ENCODE measurements around the gene CENPS.

Gene CENPS

DNA sequence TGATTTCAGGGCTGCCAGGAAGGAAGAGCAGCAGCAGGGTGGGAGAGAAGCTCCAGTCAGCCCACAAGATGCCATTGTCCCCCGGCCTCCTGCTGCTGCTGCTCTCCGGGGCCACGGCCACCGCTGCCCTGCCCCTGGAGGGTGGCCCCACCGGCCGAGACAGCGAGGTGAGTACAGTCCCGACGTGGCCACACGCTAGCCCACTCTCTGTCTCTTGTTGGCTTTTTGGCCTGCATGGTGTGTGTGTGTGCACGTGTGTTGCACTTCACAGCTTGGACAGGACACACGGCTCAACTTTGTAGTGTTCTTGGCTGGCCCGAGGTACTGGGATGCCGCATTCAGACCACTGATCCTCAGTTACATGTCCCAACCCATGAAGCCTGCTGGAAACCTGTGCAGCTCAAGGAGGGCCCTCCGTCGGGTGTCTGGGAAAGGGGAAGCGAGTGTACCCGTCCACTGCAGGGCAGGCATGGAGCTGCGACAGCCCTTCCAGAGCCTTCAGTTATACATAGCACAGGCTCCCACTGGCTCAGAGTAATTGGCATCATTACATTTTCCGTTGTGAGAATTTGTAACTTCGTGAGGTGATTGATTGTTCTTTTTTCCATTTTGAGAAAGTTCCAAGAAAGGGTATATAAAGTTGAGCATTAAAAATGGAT lies 20.1 kb downstream of the CENPS start:
- in situ Hi-C loops (cut with HindIII; ENCODE audit: low sequenced_read_pairs) = no loop called here

DNA sequence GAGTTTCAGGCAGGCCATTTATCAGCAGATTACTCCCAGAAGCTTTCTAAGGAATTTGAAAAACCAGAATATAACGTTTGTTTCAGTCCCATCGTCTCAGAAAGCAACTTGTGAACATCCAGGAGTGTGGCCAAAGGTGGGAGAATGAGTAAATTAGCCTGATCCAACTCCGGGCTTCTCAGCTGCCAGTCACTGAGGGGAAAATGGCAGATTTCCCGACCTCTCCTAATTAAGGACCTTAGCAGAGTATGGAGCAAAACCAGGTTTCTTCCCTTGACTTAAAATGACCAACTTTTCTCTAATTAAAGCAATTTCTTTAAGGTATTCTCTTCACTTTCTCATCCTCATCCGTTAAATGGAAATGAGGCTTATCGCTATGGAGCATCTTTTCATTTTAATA lies 20.6 kb downstream of the CENPS start:
- in situ Hi-C loops (cut with HindIII; ENCODE audit: low sequenced_read_pairs) = no loop called here

DNA sequence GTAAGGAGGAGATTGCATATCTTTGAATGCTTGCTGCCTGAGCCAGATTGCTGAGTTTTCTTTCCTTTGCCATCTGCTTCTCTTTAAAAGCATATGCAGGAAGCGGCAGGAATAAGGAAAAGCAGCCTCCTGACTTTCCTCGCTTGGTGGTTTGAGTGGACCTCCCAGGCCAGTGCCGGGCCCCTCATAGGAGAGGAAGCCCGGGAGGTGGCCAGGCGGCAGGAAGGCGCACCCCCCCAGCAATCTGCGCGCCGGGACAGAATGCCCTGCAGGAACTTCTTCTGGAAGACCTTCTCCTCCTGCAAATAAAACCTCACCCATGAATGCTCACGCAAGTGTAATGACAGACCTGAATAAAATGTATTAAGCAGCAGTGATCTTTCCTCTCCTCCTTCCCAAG lies 21.1 kb downstream of the CENPS start:
- in situ Hi-C loops (cut with HindIII; ENCODE audit: low sequenced_read_pairs) = no loop called here

DNA sequence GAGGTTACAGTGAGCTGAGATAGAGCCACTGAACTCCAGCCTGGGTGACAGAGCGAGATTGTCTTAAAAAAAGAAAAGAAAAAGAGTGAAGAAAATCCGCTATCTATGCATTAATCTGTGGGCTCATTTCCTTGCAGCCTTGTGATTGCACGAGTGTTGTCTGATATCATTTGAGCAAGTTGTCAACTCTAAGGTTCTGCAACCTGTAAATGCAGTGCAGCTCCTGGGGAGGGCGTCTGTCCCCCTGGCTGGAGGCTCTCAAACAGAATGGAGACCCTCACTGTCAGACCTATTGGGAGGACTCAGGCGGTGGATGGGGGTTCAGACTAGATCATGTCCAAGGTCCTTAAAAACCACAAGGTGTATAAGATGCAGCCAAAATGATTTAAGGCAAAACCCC lies 25.8 kb downstream of the CENPS start:
- in situ Hi-C loops (cut with HindIII; ENCODE audit: low sequenced_read_pairs) = loop anchor here (5.0 kb wide), 2 partner anchors 39 to 89 kb away; no protein-coding TSS in a partner anchor

DNA sequence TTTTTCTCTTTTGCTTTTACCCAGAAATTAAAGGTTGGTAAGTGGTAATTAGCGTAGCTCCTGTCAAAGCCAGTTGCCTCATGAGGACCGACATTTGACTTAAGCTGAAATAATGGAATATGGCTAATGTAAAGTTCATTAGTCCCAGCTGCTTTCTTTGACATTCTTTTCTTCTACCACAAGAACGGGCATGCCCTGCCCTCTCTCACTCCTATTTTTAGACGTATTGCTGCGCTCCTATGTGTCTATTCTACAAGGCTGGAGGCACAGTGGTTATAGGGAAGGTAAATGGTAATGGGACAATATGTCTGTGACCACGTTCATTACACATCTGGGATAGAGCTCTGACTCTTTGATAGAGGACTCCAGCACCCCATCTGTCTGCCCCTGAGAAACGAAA lies 26.4 kb downstream of the CENPS start:
- in situ Hi-C loops (cut with HindIII; ENCODE audit: low sequenced_read_pairs) = loop anchor here (5.0 kb wide), 2 partner anchors 39 to 89 kb away; no protein-coding TSS in a partner anchor

DNA sequence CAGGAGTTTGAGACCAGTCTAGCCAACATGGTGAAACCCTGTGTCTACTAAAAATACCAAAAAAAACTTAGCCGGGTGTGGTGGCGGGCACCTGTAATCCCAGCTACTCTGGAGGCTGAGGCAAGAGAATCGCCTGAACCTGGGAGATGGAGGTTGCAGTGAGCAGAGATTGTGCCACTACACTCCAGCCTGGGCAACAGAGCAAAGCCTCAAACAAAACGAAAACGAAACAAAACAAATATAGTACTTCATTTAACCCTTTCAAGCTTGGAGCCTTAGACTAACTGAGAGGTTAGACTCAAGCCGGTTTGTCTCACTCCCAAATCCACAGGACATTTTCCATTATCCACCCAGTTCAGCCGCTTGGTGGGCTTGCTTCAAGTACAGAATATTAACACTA lies 27.2 kb downstream of the CENPS start:
- in situ Hi-C loops (cut with HindIII; ENCODE audit: low sequenced_read_pairs) = loop anchor here (5.0 kb wide), 2 partner anchors 40 to 90 kb away; no protein-coding TSS in a partner anchor

DNA sequence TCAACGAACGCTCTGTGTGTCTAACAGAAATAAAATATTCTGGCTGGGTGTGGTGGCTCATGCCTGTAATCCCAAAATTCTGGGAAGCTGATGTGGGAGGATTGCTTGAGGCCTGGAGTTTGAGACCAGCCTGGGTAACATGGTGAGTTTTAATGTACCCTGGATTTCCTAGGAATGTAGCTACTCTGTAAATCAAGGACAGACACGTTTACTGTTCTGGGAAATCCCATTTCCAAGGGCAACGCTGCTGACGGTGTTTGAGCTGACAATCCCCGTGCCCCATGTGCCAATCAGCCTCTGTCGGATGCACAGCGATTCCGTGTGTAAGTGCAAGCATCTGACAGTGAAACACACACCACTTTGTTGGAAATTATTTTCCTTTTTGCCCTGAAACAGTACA lies 27.6 kb downstream of the CENPS start:
- in situ Hi-C loops (cut with HindIII; ENCODE audit: low sequenced_read_pairs) = loop anchor here (5.0 kb wide), 2 partner anchors 41 to 91 kb away; no protein-coding TSS in a partner anchor

DNA sequence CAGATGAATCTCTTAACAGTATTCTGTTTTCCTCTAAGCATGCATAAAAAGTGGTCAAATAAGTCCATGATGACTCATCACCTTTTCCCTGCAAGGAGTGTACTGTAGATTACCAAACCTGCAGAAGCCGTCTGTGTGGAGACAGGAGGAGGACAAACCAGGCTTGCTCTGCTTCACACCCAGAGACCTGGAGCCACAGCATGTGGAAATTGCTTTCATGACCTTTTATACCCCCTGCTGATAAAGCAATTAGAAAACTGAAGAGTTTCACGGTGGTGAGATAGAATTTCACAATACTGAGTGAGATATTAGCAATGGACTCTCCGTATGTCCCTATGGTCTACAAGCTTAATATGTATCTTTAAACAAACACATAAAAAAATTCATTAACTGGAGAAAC lies 29.0 kb downstream of the CENPS start:
- in situ Hi-C loops (cut with HindIII; ENCODE audit: low sequenced_read_pairs) = loop anchor here (5.0 kb wide), 2 partner anchors 42 to 92 kb away; no protein-coding TSS in a partner anchor

DNA sequence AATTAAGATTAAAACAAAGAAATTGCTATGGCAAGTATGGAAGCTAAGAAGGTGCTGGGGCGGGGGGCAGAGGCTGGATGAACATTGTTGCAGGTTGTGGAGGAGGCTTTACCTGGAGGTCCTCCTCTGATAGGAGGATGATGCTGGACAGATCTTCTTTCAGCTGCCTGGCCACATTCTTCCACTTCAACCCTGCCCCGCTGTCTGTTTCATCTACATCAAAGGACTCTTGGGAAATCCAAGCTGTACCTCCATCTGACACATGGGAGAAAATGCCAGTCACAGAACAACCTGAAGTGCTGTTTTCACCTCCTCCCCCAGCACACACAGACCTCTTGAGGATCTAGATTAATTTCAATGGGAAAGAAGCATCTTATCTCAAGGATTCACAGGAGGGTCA lies 36.8 kb downstream of the CENPS start:
- in situ Hi-C loops (cut with HindIII; ENCODE audit: low sequenced_read_pairs) = no loop called here

DNA sequence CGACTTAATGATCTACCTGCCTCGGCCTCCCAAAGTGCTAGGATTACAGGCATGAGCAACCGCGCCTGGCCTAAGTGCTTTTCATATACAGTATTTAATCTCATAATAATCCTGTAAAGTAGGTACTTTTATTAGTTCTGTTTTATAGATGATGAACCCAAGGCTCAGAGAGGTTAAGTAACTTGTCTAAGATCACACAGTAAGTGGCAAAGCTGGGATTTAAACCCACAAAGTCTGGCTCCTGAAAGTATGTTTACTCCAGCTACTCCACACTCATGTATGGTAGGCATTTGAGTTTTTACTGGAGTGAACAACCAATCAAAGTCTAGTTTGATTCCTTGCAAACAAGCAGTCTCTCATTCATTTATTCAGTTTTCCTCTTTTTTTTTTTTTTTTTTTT lies 39.8 kb downstream of the CENPS start:
- in situ Hi-C loops (cut with HindIII; ENCODE audit: low sequenced_read_pairs) = loop anchor here (10.0 kb wide), 1 partner anchor 65 kb away; no protein-coding TSS in a partner anchor

DNA sequence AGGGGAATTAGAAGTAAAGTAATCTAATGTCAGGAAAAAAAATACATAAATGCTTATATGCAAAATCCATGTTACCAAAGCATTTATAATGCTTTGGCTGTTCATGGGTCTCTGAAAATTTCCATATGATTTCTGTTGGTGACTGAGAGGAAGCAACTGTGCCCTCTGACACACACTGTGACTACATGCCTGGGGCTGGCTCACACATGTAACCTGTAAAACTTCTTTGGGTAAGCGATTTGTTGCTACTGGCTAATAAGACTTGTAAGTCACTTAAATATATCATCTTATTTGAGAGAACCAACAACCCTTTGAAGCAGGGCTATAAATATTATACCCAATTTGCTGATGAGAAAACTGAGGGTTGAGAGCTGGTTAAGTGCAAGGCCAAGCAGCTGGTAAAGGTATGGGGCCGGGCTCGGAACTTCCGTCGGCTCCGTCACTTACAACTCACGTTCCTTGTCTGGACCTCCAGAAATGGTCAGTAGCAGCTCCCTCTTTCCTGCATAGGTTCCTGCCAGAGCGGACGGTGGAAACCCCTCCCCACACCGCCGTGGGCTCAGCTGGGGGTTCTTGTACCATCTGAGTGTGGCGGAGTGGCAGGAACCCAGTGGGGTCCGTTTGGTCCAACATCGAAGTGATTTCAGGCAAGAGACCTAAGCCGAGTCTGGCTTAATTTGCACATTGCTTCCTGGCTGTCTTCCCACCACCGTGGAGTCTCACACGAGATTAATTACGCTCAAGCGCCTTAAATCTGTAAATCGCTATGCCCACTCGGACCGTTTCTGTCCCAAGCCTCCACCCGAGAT lies 41.4 kb downstream of the CENPS start:
- in situ Hi-C loops (cut with HindIII; ENCODE audit: low sequenced_read_pairs) = loop anchor here (10.0 kb wide), 1 partner anchor 63 kb away; no protein-coding TSS in a partner anchor

DNA sequence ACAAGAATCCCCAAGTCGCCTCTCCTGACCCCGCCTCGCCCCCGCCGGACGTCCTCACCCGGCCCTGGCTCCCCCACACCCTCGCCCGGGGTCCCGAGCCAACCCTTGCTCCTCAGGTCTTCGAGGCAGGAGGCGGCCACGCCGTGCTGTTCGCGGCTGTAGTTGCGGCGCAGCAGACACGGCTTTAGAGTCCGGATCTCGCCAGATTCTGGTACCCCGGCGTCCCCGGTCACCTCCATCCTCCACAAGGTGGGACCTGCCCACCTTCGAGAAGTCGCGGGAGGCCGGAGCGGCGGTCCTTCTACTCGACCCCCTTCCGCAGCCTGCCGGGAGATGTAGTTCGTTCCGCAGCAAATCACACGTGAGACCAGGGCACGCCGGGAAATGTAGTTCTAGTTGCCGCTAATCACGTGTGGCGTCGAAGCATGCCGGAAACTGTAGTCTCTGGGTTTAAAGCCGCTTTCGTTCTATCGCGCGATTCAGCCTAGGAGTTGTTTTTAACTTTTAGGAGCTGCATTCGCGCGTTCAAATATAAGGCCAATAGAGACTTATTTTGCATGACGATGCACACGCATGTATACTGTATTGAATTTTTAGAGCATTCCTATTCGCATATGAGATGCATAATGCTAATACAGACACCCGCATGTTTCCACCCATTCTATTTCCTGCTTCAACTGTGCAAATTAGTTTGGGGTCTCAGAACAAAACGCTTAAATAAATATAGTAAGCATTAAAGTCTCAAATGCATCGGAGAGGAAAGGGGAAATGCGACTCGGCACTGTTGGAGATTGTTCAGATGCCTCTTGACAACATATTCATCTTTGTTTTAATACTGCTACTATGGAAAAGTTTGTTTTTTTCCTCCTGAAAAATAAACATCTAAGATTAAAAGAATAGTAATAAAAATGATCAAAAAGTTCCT lies 42.2 kb downstream of the CENPS start, which contains the start of gene DFFA:
TSS of gene DFFA (minus strand) at position 310 of the 925 bp plus-strand sequence. CDS start at position 239, 71 bp downstream.
- in situ Hi-C loops (cut with HindIII; ENCODE audit: low sequenced_read_pairs) = loop anchor here (10.0 kb wide), 1 partner anchor 62 kb away; no protein-coding TSS in a partner anchor

DNA sequence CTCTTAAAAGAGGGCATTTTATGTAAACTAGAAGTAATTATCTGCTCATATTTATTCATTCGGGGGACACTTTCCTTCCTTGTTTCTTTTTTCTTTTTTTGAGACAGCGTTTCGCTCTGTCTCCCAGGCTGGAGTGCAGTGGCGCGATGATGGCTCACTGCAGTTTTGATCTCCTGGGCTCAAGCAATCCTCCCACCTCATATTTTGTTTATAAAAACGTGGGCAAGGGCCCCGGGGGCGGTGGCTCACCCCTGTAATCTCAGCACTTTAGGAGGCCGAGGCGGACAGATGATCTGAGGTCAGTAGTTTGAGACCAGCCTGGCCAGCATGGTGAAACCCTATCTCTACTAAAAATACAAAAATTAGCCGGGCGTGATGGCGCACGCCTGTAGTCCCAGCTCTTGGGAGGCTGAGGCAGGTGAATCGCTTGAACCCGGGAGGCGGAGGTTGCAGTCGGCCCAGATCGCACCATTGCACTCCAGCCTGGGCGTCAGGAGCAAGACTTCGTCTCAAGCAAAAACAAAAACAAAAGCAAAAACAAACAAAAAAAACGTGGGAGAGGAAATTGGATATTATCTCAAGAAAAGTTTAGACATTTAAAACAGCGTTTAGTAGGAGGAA lies 43.0 kb downstream of the CENPS start:
- in situ Hi-C loops (cut with HindIII; ENCODE audit: low sequenced_read_pairs) = loop anchor here (10.0 kb wide), 1 partner anchor 62 kb away; no protein-coding TSS in a partner anchor

DNA sequence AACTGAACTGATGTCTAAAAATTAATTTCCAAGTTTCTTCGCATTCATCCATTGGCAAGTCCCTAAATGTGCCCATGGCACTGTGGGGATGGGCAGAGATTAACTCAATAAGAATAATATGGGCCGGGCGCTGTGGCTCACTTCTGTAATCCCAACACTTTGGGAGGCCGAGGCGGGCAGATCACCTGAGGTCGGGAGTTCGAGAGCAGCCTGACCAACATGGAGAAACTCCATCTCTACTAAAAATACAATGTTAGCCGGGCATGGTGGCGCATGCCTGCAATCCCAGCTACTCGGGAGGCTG lies 44.0 kb downstream of the CENPS start:
- in situ Hi-C loops (cut with HindIII; ENCODE audit: low sequenced_read_pairs) = loop anchor here (10.0 kb wide), 1 partner anchor 61 kb away; no protein-coding TSS in a partner anchor

DNA sequence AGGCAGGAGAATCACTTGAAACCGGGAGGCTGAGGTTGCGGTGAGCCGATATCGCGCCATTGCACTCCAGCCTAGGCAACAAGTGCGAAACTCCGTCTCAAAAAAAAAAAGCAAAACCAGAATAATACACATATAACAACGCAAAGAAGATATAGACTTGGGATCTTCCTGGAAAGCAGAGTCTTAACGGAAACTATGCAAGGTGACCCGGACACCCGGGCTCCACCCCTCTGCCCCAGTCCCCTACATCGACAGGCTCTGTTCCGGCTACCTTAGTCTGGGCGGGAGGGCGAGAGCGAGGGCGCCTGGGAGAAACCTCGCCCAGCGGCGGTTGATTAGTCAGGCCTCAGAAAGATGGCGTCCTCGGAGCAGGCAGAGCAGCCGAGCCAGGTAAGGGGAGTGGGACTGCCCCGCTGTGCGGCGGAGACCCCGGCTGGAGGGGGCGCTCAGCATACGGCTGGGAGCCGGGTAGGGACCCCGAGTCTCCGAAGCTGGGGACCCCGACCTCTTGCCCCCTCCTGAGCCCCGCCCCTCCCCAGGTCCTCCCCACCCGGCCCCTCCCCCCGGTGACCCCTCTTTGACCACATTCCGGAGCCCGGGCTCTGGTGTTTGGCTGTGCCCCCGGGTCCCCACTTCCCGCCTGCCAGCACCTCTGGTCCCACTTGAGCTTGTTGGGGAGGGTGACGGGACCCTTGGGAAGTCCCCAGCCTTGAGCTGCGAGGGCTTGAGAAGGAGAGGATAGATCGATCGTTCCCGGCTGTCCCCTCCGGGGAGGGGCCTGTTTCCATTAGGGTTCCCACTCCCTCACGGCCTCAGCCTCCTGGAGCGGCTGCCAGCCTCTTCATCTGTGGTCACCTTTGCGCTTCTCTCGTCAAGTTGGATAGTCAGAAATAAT lies 44.6 kb downstream of the CENPS start, which contains the start of gene PEX14:
TSS of gene PEX14 (plus strand) at position 338 of the 895 bp plus-strand sequence. CDS start at position 355, 17 bp downstream.
- in situ Hi-C loops (cut with HindIII; ENCODE audit: low sequenced_read_pairs) = loop anchor here (10.0 kb wide), 1 partner anchor 60 kb away; no protein-coding TSS in a partner anchor

DNA sequence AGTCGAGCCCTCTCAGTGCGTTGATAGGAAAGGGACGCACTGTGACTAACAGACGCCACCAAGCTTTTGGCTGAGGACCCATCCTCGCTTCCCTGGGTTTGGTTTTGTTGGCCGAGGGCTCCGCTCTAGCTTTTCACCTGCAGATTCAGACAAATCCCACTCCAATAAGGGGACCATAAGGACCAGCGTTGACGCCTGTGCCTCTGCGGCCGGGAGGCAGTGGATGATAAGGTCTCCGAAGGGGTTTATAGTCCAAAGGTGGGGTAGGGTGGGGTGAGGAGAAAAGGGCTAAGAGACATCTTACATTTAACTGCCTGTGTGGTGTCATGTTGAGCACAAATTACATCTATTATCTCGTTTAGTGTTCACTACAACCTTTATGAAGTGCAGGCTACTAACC lies 45.3 kb downstream of the CENPS start:
- in situ Hi-C loops (cut with HindIII; ENCODE audit: low sequenced_read_pairs) = loop anchor here (10.0 kb wide), 1 partner anchor 59 kb away; no protein-coding TSS in a partner anchor

DNA sequence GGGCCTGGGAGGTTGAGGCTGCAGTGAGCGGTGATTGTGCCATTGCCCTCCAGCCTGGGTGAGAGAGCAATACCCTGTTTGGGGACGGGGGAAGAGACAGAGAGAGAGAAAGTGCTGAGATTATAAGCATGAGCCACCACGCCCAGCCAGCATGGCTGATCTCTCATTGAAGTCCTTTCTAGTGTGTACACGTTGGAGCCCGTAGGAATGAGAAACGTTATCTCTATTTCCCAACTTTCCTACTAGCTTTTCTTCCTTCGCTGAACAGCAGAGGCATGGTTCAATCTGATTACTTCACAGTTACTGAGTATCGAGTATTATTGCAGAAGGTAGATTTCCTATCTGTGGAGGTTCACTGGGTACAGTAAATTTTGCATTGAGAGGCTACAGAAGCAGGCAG lies 49.1 kb downstream of the CENPS start:
- in situ Hi-C loops (cut with HindIII; ENCODE audit: low sequenced_read_pairs) = loop anchor here (10.0 kb wide), 1 partner anchor 56 kb away; no protein-coding TSS in a partner anchor

DNA sequence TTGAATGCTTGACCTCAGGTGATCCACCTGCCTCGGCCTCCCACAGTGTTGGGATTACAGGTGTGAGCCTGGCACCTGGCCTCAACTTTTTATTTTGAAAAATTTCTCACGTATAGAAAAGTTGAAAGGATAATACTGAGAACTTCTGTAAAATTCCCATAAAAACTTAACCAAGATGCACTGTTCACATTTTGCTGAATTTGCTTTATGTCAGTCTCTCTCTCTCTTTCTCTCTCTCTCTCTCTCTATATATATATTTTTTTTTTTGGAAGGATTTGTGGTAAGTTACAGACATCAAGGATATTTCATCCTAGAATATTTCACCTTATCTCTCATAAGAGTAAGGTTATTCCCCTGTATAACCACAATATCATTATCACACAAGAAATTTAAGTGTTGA lies 50.4 kb downstream of the CENPS start:
- in situ Hi-C loops (cut with HindIII; ENCODE audit: low sequenced_read_pairs) = no loop called here

DNA sequence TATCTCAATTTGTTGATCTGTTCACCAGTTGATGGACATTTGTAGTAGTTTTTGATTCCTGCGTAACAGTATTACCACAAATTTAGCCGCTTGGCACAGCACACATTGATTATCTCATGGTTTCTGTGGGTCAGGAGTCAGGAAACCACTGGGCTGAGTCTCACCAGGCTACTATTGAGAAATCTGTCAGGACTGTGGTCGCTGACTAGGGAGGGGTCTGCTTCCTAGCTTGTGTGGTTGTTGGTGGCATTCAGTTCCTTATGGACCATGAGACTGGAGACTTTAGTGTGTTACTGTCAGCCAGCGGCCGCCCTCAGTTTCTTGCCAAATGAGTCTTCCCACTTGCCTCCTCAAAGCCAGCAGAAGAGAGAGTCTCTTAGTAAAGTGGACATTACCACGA lies 54.3 kb downstream of the CENPS start:
- in situ Hi-C loops (cut with HindIII; ENCODE audit: low sequenced_read_pairs) = no loop called here

Measured in endothelial cell of hepatic sinusoid (primary cell).